H1 (cell line): ENCODE measurements around the gene GCKR. TPM values are rescaled to one million over a fixed set of nuclear protein-coding genes. Genes with fewer than 3 reads are reported as not detected.

Experiments used
- CTCF ChIA-PET: fragments of 300-600 bp; sonication (Branson Sonifier 250); formaldehyde crosslinking; loops from one replicate; lab custom pipeline; 2021; ENCODE audit not compliant: partially characterized antibody; lab: Charles Lee
- POLR2A ChIA-PET: fragments of 300-600 bp; sonication (Branson Sonifier 250); formaldehyde crosslinking; loops from one replicate; lab custom pipeline; 2021; ENCODE audit warnings: inconsistent platforms; ENCODE audit not compliant: partially characterized antibody; lab: Charles Lee
- DNase-seq, 2 experiments: peaks; one replicate each; pipeline versions ENCODE4 v3.0.0 to v3.0.0-alpha.2; 2010 to 2022; ENCODE audit warnings: low spot score in 2 of 2, low read depth in 1 of 2, mixed read lengths in 1 of 2
- FAIRE-seq: peaks from 2 replicates; lab custom pipeline; 2011; peaks lifted over from hg19 to GRCh38; lab: Jason Lieb, UNC
- H2AFZ ChIP-seq: 2 replicates; pipeline ENCODE4 v1.8.1; 2012; ENCODE audit warnings: low read length, inconsistent platforms
- H2AK5ac ChIP-seq: 2 replicates; pipeline ENCODE4 v1.6.1; 2013; ENCODE audit warnings: low read depth, low read length
- H2BK120ac ChIP-seq: replicated peaks from 2 replicates; pipeline ENCODE3; 2013; ENCODE audit warnings: low read depth, low read length, inconsistent platforms
- H2BK12ac ChIP-seq: 2 replicates; pipeline ENCODE4 v1.6.1; 2013; ENCODE audit warnings: low read depth, low read length
- H2BK15ac ChIP-seq: 2 replicates; pipeline ENCODE4 v1.6.1; 2013; ENCODE audit warnings: low read length
- H2BK20ac ChIP-seq: 2 replicates; pipeline ENCODE4 v1.6.1; 2013; ENCODE audit warnings: low read length
- H2BK5ac ChIP-seq: 2 replicates; pipeline ENCODE4 v1.6.1; 2013; ENCODE audit warnings: low read depth, low read length
- H3K14ac ChIP-seq: 2 replicates; pipeline ENCODE4 v1.6.1; 2013; ENCODE audit warnings: inconsistent platforms; ENCODE audit not compliant: insufficient read length
- H3K18ac ChIP-seq: 2 replicates; pipeline ENCODE4 v1.6.1; 2013; ENCODE audit warnings: low read length; ENCODE audit errors: extremely low read depth
- H3K23ac ChIP-seq: 2 replicates; pipeline ENCODE4 v1.6.1; 2013; ENCODE audit warnings: inconsistent platforms; ENCODE audit not compliant: insufficient read length
- H3K23me2 ChIP-seq: 2 replicates; pipeline ENCODE4 v1.6.1; 2013; ENCODE audit warnings: low read depth, low read length
- H3K27ac ChIP-seq: 2 replicates; pipeline ENCODE4 v1.6.1; 2011; ENCODE audit warnings: low read depth, low read length, inconsistent platforms
- H3K27me3 ChIP-seq, 4 experiments: replicated peaks in 1 of 4; 1 replicate in 1 of 4; 2 replicates in 3 of 4; pipeline versions ENCODE4 v1.6.1 to v1.8.1; 2011 to 2013; ENCODE audit warnings: low read length in 3 of 4, mild to moderate bottlenecking in 3 of 4, inconsistent platforms in 2 of 4, mixed read lengths in 2 of 4, moderate library complexity in 1 of 4; ENCODE audit not compliant: control insufficient read depth in 3 of 4, insufficient read depth in 3 of 4; ENCODE audit errors: extremely low read depth in 1 of 4
- H3K36me3 ChIP-seq, 4 experiments: 2 replicates each; pipeline versions ENCODE4 v1.6.1 to v1.8.1; 2011 to 2013; ENCODE audit warnings: mild to moderate bottlenecking in 4 of 4, low read length in 3 of 4, moderate library complexity in 2 of 4, control low read depth in 1 of 4, inconsistent platforms in 1 of 4; ENCODE audit not compliant: insufficient read depth in 4 of 4, control insufficient read depth in 2 of 4
- H3K4ac ChIP-seq: replicated peaks from 2 replicates; pipeline ENCODE3; 2013; ENCODE audit warnings: low read length, low read depth, mixed read lengths, inconsistent platforms; ENCODE audit not compliant: insufficient read length
- H3K4me1 ChIP-seq, 4 experiments: replicated peaks in 1 of 4; 1 replicate in 1 of 4; 2 replicates in 3 of 4; pipeline versions ENCODE4 v1.6.1 to v1.8.1; 2011 to 2013; ENCODE audit warnings: low read length in 3 of 4, inconsistent platforms in 2 of 4, mixed read lengths in 1 of 4; ENCODE audit not compliant: insufficient read depth in 4 of 4, control insufficient read depth in 3 of 4
- H3K4me2 ChIP-seq, 2 experiments: 2 replicates each; pipeline versions ENCODE4 v1.6.1 to v1.8.1; 2011 to 2013; ENCODE audit warnings: low read depth in 2 of 2, low read length in 2 of 2, control low read depth in 1 of 2, inconsistent platforms in 1 of 2, mild to moderate bottlenecking in 1 of 2; ENCODE audit not compliant: insufficient read depth in 1 of 2
- H3K4me3 ChIP-seq, 4 experiments: fragments of 200-600, 300-600 bp in 1 of 4; sonication (generic), shearing (Covaris generic), sonication (Bioruptor Twin) in 1 of 4; 2 replicates each; pipeline versions ENCODE4 v1.5.1 to v1.8.1; 2011 to 2016; ENCODE audit warnings: low read length in 4 of 4, low read depth in 3 of 4, control low read depth in 2 of 4, inconsistent platforms in 2 of 4, mild to moderate bottlenecking in 2 of 4, mixed read lengths in 1 of 4, moderate library complexity in 1 of 4; ENCODE audit not compliant: insufficient read depth in 2 of 4; ENCODE audit errors: extremely low read depth in 1 of 4
- H3K56ac ChIP-seq: replicated peaks from 2 replicates; pipeline ENCODE3; 2013; ENCODE audit warnings: low read depth, mild to moderate bottlenecking, mixed read lengths, low read length, inconsistent platforms; ENCODE audit not compliant: insufficient read length
- H3K79me1 ChIP-seq: 2 replicates; pipeline ENCODE4 v1.6.1; 2013; ENCODE audit warnings: low read depth, low read length, control low read depth
- H3K79me2 ChIP-seq, 2 experiments: 2 replicates each; pipeline versions ENCODE4 v1.6.1 to v1.8.1; 2012 to 2013; ENCODE audit warnings: low read length in 2 of 2, mild to moderate bottlenecking in 2 of 2, inconsistent platforms in 1 of 2; ENCODE audit not compliant: insufficient read depth in 2 of 2, control insufficient read depth in 1 of 2
- H3K9ac ChIP-seq, 4 experiments: replicated peaks in 1 of 4; 1 replicate in 1 of 4; 2 replicates in 3 of 4; pipeline versions ENCODE4 v1.6.1 to v1.8.1; 2011 to 2013; ENCODE audit warnings: low read depth in 3 of 4, low read length in 3 of 4, control low read depth in 2 of 4, mild to moderate bottlenecking in 2 of 4, moderate library complexity in 2 of 4, inconsistent platforms in 1 of 4; ENCODE audit errors: extremely low read depth in 1 of 4
- H3K9me3 ChIP-seq, 2 experiments: 2 replicates each; pipeline versions ENCODE4 v1.6.1 to v1.8.1; 2012 to 2013; ENCODE audit warnings: mild to moderate bottlenecking in 2 of 2, moderate library complexity in 2 of 2, control low read depth in 1 of 2, inconsistent platforms in 1 of 2, low read depth in 1 of 2, low read length in 1 of 2, mixed read lengths in 1 of 2; ENCODE audit not compliant: insufficient read depth in 2 of 2
- H4K20me1 ChIP-seq, 2 experiments: replicated peaks in 1 of 2; 2 replicates each; pipeline versions ENCODE3 to v1.8.1; 2011 to 2013; ENCODE audit warnings: inconsistent platforms in 2 of 2, low read length in 2 of 2, mild to moderate bottlenecking in 1 of 2; ENCODE audit not compliant: insufficient read depth in 2 of 2, control insufficient read depth in 1 of 2
- H4K5ac ChIP-seq: 2 replicates; pipeline ENCODE4 v1.6.1; 2013; ENCODE audit warnings: low read length, low read depth, mixed read lengths, inconsistent platforms; ENCODE audit not compliant: insufficient read length
- H4K8ac ChIP-seq: 2 replicates; pipeline ENCODE4 v1.8.0; 2013; ENCODE audit warnings: mild to moderate bottlenecking, moderate library complexity, low read length, inconsistent platforms; ENCODE audit not compliant: insufficient read depth; ENCODE audit errors: extremely low read depth
- H4K91ac ChIP-seq: replicated peaks from 2 replicates; pipeline ENCODE3; 2013; ENCODE audit warnings: low read length, mixed read lengths, inconsistent platforms; ENCODE audit not compliant: insufficient read length
- CHD1 ChIP-seq: IDR thresholded peaks from 2 replicates; pipeline ENCODE4 v1.6.1; 2012; ENCODE audit warnings: low read depth, low read length, improper control_type of control experiment
- JUN ChIP-seq: IDR thresholded peaks from 2 replicates; pipeline ENCODE4 v1.6.1; 2011; ENCODE audit warnings: low read depth, mild to moderate bottlenecking, improper control_type of control experiment, low read length
- KDM5A ChIP-seq: fragments of 200-600 bp; IDR thresholded peaks from 2 replicates; pipeline ENCODE4 v1.7.1; 2012; ENCODE audit warnings: mild to moderate bottlenecking, low read length, inconsistent platforms, mixed read lengths
- RAD21 ChIP-seq, 2 experiments: IDR thresholded peaks in 1 of 2; conservative IDR thresholded peaks in 1 of 2; 2 replicates each; pipeline ENCODE4 v1.6.1; 2011; ENCODE audit warnings: low read depth in 2 of 2, low read length in 2 of 2, improper control_type of control experiment in 1 of 2, inconsistent platforms in 1 of 2, mild to moderate bottlenecking in 1 of 2, moderate library complexity in 1 of 2
- YY1 ChIP-seq: IDR thresholded peaks from 2 replicates; pipeline ENCODE4 v1.6.1; 2011; ENCODE audit warnings: low read depth, mild to moderate bottlenecking, low read length
- WGBS, 2 experiments: shearing (Covaris generic) in 1 of 2; methylation state at CpG; one replicate each; pipeline versions ENCODE4 v1.1.6 to v1.1.7; 2013 to 2015; ENCODE audit warnings: low lambda C conversion rate in 2 of 2, mixed read lengths in 2 of 2, inconsistent platforms in 1 of 2, low coverage in 1 of 2, missing lambda C conversion rate in 1 of 2; ENCODE audit not compliant: insufficient replicate concordance in 2 of 2, insufficient coverage in 1 of 2, insufficient read length in 1 of 2; ENCODE audit errors: extremely low coverage in 1 of 2, missing lambda C conversion rate in 1 of 2; 5-methylcytosine and 5-hydroxymethylcytosine counted together
- polyA plus RNA-seq, 7 experiments: library from polyadenylated mRNA; depleted of rRNA in 3 of 7; stranded (reverse) in 5 of 7; unstranded in 2 of 7; fragments of >200 nt in 5 of 7; fragments of 200-250 nt in 2 of 7; gene quantifications; 1 replicate in 5 of 7; 2 replicates in 1 of 7; 4 replicates in 1 of 7; pipeline versions ENCODE4 v1.2.1 to v1.2.3, GENCODE V29; 2011 to 2013; ENCODE audit warnings: missing spikeins in 2 of 7, mixed read lengths in 2 of 7
- total RNA-seq: library from RNA; stranded (reverse); fragmentation: NEBNext Ultra II Directional; extraction: Animal tissue kit (Norgen Biotek cat#: 25700); gene quantifications from 2 replicates; pipeline ENCODE4 v1.2.1, GENCODE V29; 2021

Gene GCKR
- total and polyA plus RNA-seq, 2 of the 8 experiments (the other 6 are each of a cell fraction or from before 2014, with no cell fraction given): 0.30 to 1.2 TPM

- H3K18ac ChIP-seq: no peak overlapping the region
- H3K27me3 ChIP-seq: peaks cover 0 to 6% (median 1%) of the 10 kb centered on the region in 4 experiments; a peak in 2 of 7 replicates
- H3K9ac ChIP-seq: no peak overlapping the region
- H3K4ac ChIP-seq: no peak overlapping the region
- no peak overlapping the region for H2AK5ac ChIP-seq
- H3K27ac ChIP-seq: no peak overlapping the region
- ChIA-PET CTCF (interaction anchor here (1.5 kb wide), 1 partner anchor 11 kb away, joined by 3 read pairs; no protein-coding TSS in a partner anchor), POLR2A (interaction anchor here (2.7 kb wide), 1 partner anchor 12 kb away, joined by 12 read pairs; the partner anchor contains the start of gene ZNF512)
- no peaks in the 10 kb centered on the region for H4K20me1 ChIP-seq
- no peak overlapping the region for H3K4me3 ChIP-seq
- H3K4me1 ChIP-seq: no peaks in the 10 kb centered on the region
- no peak overlapping the region for H2BK120ac ChIP-seq
- H2BK15ac ChIP-seq: no peak overlapping the region
- no peaks in the 10 kb centered on the region for H3K79me1 ChIP-seq
- WGBS, 2 experiments: 100% methylated on average over 1 of the region's 1 CpG; no CpG with 5 or more reads in 1 of the 2 experiments
- H3K56ac ChIP-seq: no peak overlapping the region
- no peaks in the 10 kb centered on the region for H3K23me2 ChIP-seq
- H3K23ac ChIP-seq: no peak overlapping the region
- no peak overlapping the region for H2BK12ac ChIP-seq
- no peak for TF ChIP-seq RAD21 (IDR thresholded peaks at IDR 0.05 in 1 of 2, conservative IDR thresholded peaks at IDR 0.05 in 1 of 2; ENCODE audit: low read depth in 2 of 2, low read length in 2 of 2)
- TF ChIP-seq CHD1: no peak
- TF ChIP-seq JUN: no peak
- TF ChIP-seq KDM5A: no peak
- no peak for TF ChIP-seq YY1
- H3K36me3 ChIP-seq: no peaks in the 10 kb centered on the region
- no peak overlapping the region for H4K91ac ChIP-seq
- DNase-seq (no peak), FAIRE-seq (no peak)
- no peak overlapping the region for H2AFZ ChIP-seq
- H3K9me3 ChIP-seq: peaks cover 3 to 5% of the 10 kb centered on the region in 2 experiments; a peak in 1 of 4 replicates
- H3K4me2 ChIP-seq: no peak overlapping the region
- H4K8ac ChIP-seq: no peak overlapping the region
- H3K79me2 ChIP-seq: no peaks in the 10 kb centered on the region
- no peak overlapping the region for H3K14ac ChIP-seq
- no peak overlapping the region for H2BK5ac ChIP-seq
- H2BK20ac ChIP-seq: no peak overlapping the region
- no peak overlapping the region for H4K5ac ChIP-seq
These were observed 75.0 kb downstream of the GCKR start for GRCh38 chr2:27571681-27572080.
